BLaER1 (cell line): ENCODE data around the gene HBS1L.
A peak's percentile ranks its signal among the peaks of the same experiment; 100 is the strongest.
"Not testable (repeated sequence)": the region's sequence is repeated elsewhere in the genome, so short reads cannot be mapped to it uniquely, and the experiment has no call there.

ENCODE experiments used
- H3K27ac ChIP-seq: shearing (Covaris generic); formaldehyde crosslinking; 2 replicates; pipeline ENCODE4 v1.8.1; 2022
- H3K27me3 ChIP-seq: shearing (Covaris generic); formaldehyde crosslinking; 2 replicates; pipeline ENCODE4 v1.8.1; 2022
- H3K36me3 ChIP-seq: shearing (Covaris generic); formaldehyde crosslinking; 2 replicates; pipeline ENCODE4 v1.8.1; 2022
- H3K4me1 ChIP-seq: shearing (Covaris generic); formaldehyde crosslinking; 2 replicates; pipeline ENCODE4 v1.8.1; 2022
- H3K4me2 ChIP-seq: shearing (Covaris generic); formaldehyde crosslinking; 2 replicates; pipeline ENCODE4 v1.8.1; 2022
- H3K4me3 ChIP-seq: shearing (Covaris generic); formaldehyde crosslinking; 2 replicates; pipeline ENCODE4 v1.8.1; 2022
- H3K9ac ChIP-seq: shearing (Covaris generic); formaldehyde crosslinking; 2 replicates; pipeline ENCODE4 v1.8.1; 2022
- H3K9me3 ChIP-seq: shearing (Covaris generic); formaldehyde crosslinking; 2 replicates; pipeline ENCODE4 v1.8.1; 2022
- H4K20me1 ChIP-seq: shearing (Covaris generic); formaldehyde crosslinking; 2 replicates; pipeline ENCODE4 v1.8.1; 2022
- Cebpa-rat ChIP-seq: shearing (Covaris generic); IDR thresholded peaks from 2 replicates; pipeline ENCODE4 v1.8.1; 2022

Gene HBS1L

DNA sequence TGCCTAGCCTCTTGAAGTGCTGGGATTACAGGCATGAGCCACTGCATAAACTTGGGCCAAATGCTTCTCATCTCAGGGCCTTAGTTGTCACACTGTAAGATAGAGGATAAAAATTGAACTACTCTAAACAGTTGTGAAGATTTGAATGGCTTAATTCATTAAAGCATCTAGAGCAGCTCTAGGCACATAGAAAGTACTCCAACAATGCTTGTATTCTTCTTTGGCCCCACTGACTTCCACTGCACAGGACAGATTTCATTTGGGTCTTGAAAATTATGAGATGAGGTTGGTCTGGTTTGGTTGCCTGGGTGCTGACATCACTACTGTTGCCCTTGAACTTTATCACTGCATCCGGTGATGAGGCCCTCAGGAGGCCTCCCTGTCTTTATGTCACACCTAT lies 10.0 kb upstream of the HBS1L start:
- Histone ChIP-seq H3K36me3 (no peaks in the 10 kb centered on the region), H3K4me3 (no peak overlapping the region), H3K9me3 (0 out of 2 replicates have a peak, but pooled peaks cover 9% of the 10 kb centered on the region), H3K4me1 (peaks cover 16% of the 10 kb centered on the region), H3K27ac (no peak overlapping the region), H4K20me1 (no peaks in the 10 kb centered on the region), H3K27me3 (no peaks in the 10 kb centered on the region), H3K4me2 (no peak overlapping the region), H3K9ac (no peak overlapping the region)
- no peak for TF ChIP-seq Cebpa-rat

DNA sequence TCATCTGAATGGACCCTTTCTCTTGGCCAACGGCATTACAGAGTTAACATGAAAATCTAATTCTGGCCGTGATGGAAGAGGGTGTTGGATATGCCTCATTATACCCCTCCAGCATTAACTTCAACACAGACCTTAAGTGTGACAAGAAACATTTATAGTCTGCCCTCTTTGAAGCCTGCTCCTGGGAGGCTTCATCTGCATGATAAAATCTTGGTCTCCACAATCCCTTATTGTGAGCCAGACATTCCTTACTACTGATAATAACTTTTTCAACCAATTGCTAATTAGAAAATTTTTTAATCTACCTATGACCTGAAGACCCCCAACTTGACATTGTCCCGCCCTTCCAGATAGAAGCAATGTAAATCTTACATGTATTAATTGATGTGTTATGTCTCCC lies 9.3 kb upstream of the HBS1L start:
- Histone ChIP-seq H3K9ac (0 out of 2 replicates have a peak overlapping the region, but pooled peaks have one; percentile 16), H3K4me1 (peaks cover 16% of the 10 kb centered on the region), H3K27ac (no peak overlapping the region), H3K36me3 (no peaks in the 10 kb centered on the region), H3K4me2 (no peak overlapping the region), H4K20me1 (no peaks in the 10 kb centered on the region), H3K9me3 (0 out of 2 replicates have a peak, but pooled peaks cover 9% of the 10 kb centered on the region), H3K27me3 (no peaks in the 10 kb centered on the region), H3K4me3 (no peak overlapping the region)
- no peak for TF ChIP-seq Cebpa-rat

DNA sequence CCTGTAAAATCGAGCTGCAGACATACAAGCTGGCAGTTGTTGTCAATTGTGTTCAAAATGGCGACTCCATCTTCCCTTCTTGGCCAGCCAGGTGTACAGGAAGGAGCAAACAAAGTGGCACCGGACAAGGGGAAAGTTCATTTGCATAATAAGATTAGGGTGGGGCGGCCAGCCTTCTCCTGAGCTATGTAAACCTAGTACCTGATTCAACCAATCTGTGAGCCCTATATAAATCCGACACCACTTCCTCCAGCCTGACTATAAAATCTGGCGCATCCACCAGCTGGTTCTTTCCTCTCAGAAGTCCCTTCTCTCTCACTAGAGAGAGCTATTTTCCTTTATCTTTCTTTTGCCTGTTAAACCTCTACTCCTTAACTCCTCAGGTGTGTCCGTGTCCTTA lies 8.1 kb upstream of the HBS1L start:
- Histone ChIP-seq H3K9ac (no peak overlapping the region), H4K20me1 (no peaks in the 10 kb centered on the region), H3K36me3 (no peaks in the 10 kb centered on the region), H3K27me3 (no peaks in the 10 kb centered on the region), H3K4me2 (peak overlapping the region; percentile 36), H3K9me3 (0 out of 2 replicates have a peak, but pooled peaks cover 9% of the 10 kb centered on the region), H3K4me3 (no peak overlapping the region), H3K4me1 (peaks cover 16% of the 10 kb centered on the region), H3K27ac (no peak overlapping the region)
- no peak for TF ChIP-seq Cebpa-rat

GRCh38 chr6:135060076-135060475 lies 5.5 kb upstream of the HBS1L start:
- Histone ChIP-seq H3K27me3 (no peaks in the 10 kb centered on the region), H3K9ac (no peak overlapping the region), H3K4me2 (no peak overlapping the region), H3K9me3 (no peaks in the 10 kb centered on the region), H3K27ac (no peak overlapping the region), H3K4me1 (peaks cover 27% of the 10 kb centered on the region), H4K20me1 (no peaks in the 10 kb centered on the region), H3K36me3 (no peaks in the 10 kb centered on the region), H3K4me3 (no peak overlapping the region)
- TF ChIP-seq Cebpa-rat = no peak

DNA sequence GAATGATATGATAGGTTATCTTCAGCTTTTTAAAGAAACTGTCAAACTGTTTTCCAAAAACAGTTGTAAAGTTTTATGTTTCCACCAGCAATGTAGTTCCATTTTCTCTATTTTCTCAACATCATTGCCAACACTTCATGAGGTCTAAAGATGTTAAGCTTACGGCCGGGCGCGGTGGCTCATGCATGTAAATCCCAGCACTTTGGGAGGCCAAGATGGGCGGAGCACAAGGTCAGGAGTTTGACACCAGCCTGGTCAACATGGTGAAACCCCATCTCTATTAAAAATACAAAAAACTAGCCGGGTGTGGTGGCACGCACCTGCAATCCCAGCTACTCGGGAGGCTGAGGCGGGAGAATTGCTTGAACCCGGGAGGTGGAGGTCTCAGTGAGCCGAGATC lies 3.7 kb upstream of the HBS1L start:
- H3K4me2 ChIP-seq, H3K4me3 ChIP-seq, H3K36me3 ChIP-seq, H3K27me3 ChIP-seq, H3K9me3 ChIP-seq, H3K9ac ChIP-seq, H3K27ac ChIP-seq: not testable (repeated sequence)
- H4K20me1 ChIP-seq = peaks cover 11% of the 10 kb centered on the region
- H3K4me1 ChIP-seq = peaks cover 26% of the 10 kb centered on the region

DNA sequence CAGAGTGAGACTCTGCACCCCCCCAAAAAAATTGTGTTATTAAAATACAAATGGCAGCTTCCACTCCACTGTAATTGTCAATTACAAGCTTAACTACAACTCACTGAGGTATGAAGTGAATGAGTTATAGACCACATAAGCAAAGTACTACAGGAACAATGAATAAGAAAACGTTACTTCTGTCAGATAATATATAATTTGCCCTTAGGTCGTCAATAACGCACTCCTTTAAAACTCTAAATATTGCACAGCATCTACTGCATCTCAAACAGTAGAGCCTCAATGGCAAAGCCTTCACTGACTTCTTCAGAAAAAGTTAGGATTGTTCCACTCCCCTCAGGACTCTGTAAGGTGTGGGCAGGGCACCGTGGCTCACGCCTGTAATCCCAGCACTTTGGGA lies 2.0 kb upstream of the HBS1L start:
- TF ChIP-seq Cebpa-rat = no peak
- Histone ChIP-seq H3K27me3 (no peaks in the 10 kb centered on the region), H3K9me3 (no peaks in the 10 kb centered on the region), H3K36me3 (peaks cover 3% of the 10 kb centered on the region; the same call in 1 of the 2 replicates), H3K4me3 (no peak overlapping the region), H4K20me1 (peaks cover 27% of the 10 kb centered on the region), H3K27ac (no peak overlapping the region), H3K9ac (no peak overlapping the region), H3K4me2 (no peak overlapping the region), H3K4me1 (peaks cover 32% of the 10 kb centered on the region)

- H3K27me3 ChIP-seq = no peaks in the 10 kb centered on the region
- peak overlapping the region; percentile 90 for H3K4me2 ChIP-seq
- H3K4me1 ChIP-seq = peaks cover 43% of the 10 kb centered on the region
- peak overlapping the region; percentile 92 for H3K27ac ChIP-seq
- peak overlapping the region; percentile 86 for H3K4me3 ChIP-seq
- peaks cover 27% of the 10 kb centered on the region for H3K36me3 ChIP-seq
- H3K9ac ChIP-seq = peak overlapping the region; percentile 96
- TF ChIP-seq Cebpa-rat = no peak
- H4K20me1 ChIP-seq = peaks cover 37% of the 10 kb centered on the region
- H3K9me3 ChIP-seq = no peaks in the 10 kb centered on the region
Observed at GRCh38 chr6:135054226-135054568, 425 bp downstream of the HBS1L start.

DNA sequence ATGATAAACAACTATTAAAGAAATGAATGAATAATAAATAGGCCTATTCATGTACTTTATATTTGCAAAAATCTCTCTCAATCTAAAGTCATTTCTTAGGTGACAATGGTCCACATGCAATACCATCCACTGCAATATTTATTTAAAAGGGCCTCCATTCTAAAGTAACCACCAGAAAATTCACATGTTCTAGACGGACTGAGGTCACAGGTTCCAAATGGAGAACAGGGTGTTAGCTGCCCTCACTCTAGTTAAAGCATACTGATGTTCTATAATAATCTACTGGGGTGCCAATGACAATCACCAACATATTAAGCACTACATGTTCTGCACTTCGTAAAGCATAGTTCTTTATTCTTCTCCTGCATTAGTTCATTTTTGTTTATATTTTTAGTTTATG lies 1.2 kb downstream of the HBS1L start:
- Histone ChIP-seq H3K4me2 (peak overlapping the region; percentile 90), H3K27ac (peak overlapping the region; percentile 92; the same call in 1 of the 2 replicates), H4K20me1 (peaks cover 45% of the 10 kb centered on the region), H3K9ac (peak overlapping the region; percentile 96), H3K36me3 (peaks cover 34% of the 10 kb centered on the region), H3K9me3 (no peaks in the 10 kb centered on the region), H3K4me3 (peak overlapping the region; percentile 86), H3K4me1 (peaks cover 51% of the 10 kb centered on the region), H3K27me3 (no peaks in the 10 kb centered on the region)
- TF ChIP-seq Cebpa-rat = no peak

DNA sequence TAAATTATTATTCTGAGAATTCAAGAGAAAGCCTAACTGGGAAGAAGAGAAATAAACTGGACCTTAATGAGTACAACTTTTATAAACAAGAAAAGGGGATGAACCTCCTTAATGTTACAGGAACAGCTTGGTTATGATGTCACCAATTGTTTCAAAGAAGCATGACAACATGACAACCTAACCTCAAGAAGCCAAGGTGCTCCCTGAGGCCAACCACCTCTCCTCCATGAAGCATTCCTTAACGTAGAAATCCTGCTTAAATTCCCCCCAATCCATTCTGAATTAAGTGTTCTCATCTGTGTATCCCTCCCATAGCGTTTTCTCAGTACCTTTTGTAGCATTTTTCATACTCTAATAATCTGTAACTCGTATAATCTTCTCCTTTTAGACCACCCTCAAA lies 1.7 kb downstream of the HBS1L start:
- H3K4me3 ChIP-seq = peak overlapping the region; percentile 86
- H3K27ac ChIP-seq = peak overlapping the region; percentile 92; the same call in 1 of the 2 replicates
- no peak for TF ChIP-seq Cebpa-rat
- no peaks in the 10 kb centered on the region for H3K27me3 ChIP-seq
- H4K20me1 ChIP-seq = peaks cover 49% of the 10 kb centered on the region
- peak overlapping the region; percentile 96 for H3K9ac ChIP-seq
- peak overlapping the region; percentile 90 for H3K4me2 ChIP-seq
- peaks cover 55% of the 10 kb centered on the region for H3K4me1 ChIP-seq
- H3K36me3 ChIP-seq = peaks cover 39% of the 10 kb centered on the region
- H3K9me3 ChIP-seq = no peaks in the 10 kb centered on the region

GRCh38 chr6:135048915-135049314 lies 5.7 kb downstream of the HBS1L start:
- no peaks in the 10 kb centered on the region for H3K27me3 ChIP-seq
- peak overlapping the region; percentile 17; the same call in 1 of the 2 replicates for H3K4me2 ChIP-seq
- no peaks in the 10 kb centered on the region for H3K9me3 ChIP-seq
- peaks cover 84% of the 10 kb centered on the region for H3K4me1 ChIP-seq
- H3K36me3 ChIP-seq = peaks cover 49% of the 10 kb centered on the region
- H3K9ac ChIP-seq = no peak overlapping the region
- TF ChIP-seq Cebpa-rat = no peak
- H4K20me1 ChIP-seq = peaks cover 72% of the 10 kb centered on the region
- H3K4me3 ChIP-seq = no peak overlapping the region
- H3K27ac ChIP-seq = no peak overlapping the region

- H4K20me1 ChIP-seq = peaks cover 70% of the 10 kb centered on the region
- TF ChIP-seq Cebpa-rat = no peak
- no peaks in the 10 kb centered on the region for H3K27me3 ChIP-seq
- no peak overlapping the region for H3K27ac ChIP-seq
- no peak overlapping the region for H3K9ac ChIP-seq
- peak overlapping the region; percentile 42 for H3K4me2 ChIP-seq
- peaks cover 86% of the 10 kb centered on the region for H3K4me1 ChIP-seq
- no peak overlapping the region for H3K4me3 ChIP-seq
- H3K9me3 ChIP-seq = no peaks in the 10 kb centered on the region
- peaks cover 62% of the 10 kb centered on the region for H3K36me3 ChIP-seq
Observed at GRCh38 chr6:135047336-135047735, 7.3 kb downstream of the HBS1L start.
